T-cell (primary cell): ENCODE results near the gene ABLIM1. TPM values are rescaled to one million over a fixed set of nuclear protein-coding genes. Genes with fewer than 3 reads are reported as not detected.

ENCODE experiments used
- ATAC-seq, 4 experiments: fragments of 200-7000 bp in 3 of 4; fragments of 150-1000 bp in 1 of 4; cut with Tn5 transposase; replicated peaks in 1 of 4; 1 replicate in 3 of 4; 2 replicates in 1 of 4; pipeline ENCODE4 v1.10.0; 2021; ENCODE audit warnings: moderate library complexity in 3 of 4, mild to moderate bottlenecking in 2 of 4, moderate number of reproducible peaks in 1 of 4
- CTCF ChIA-PET, 2 donors: fragments of 300-600 bp; sonication (Branson Sonifier 250); formaldehyde crosslinking; loops; one replicate each; lab custom pipeline; 2022; ENCODE audit warnings: antibody characterized with exemption in 2 of 2; lab: Charles Lee
- POLR2A ChIA-PET, 2 donors: fragments of 300-600 bp; sonication (Branson Sonifier 250); formaldehyde crosslinking; loops; one replicate each; lab custom pipeline; 2022; ENCODE audit warnings: antibody characterized with exemption in 2 of 2; lab: Charles Lee
- DNase-seq, 35 experiments: peaks; one replicate each; pipeline versions ENCODE4 v3.0.0 to v3.0.0-alpha.2; 2013 to 2023
- H3K27ac ChIP-seq: one replicate; pipeline ENCODE4 v1.5.1; 2013; ENCODE audit warnings: low read length
- H3K27me3 ChIP-seq, 2 experiments: replicated peaks in 1 of 2; 1 replicate in 1 of 2; 2 replicates in 1 of 2; pipeline versions ENCODE4 v1.6.1 to v1.7.0; 2013; ENCODE audit warnings: low read length in 1 of 2, mixed read lengths in 1 of 2; ENCODE audit not compliant: control insufficient read depth in 2 of 2, insufficient read depth in 2 of 2; ENCODE audit errors: extremely low read depth in 1 of 2
- H3K36me3 ChIP-seq, 2 donors: 1 replicate in 1 of 2; 2 replicates in 1 of 2; pipeline versions ENCODE4 v1.6.1 to v1.7.0; 2013; ENCODE audit warnings: low read length in 1 of 2; ENCODE audit not compliant: control insufficient read depth in 2 of 2, insufficient read depth in 1 of 2; ENCODE audit errors: extremely low read depth in 1 of 2
- H3K4me1 ChIP-seq, 2 experiments: 1 replicate in 1 of 2; 2 replicates in 1 of 2; pipeline versions ENCODE4 v1.6.1 to v1.7.0; 2013; ENCODE audit warnings: low read length in 2 of 2, mixed read lengths in 1 of 2; ENCODE audit not compliant: insufficient read depth in 2 of 2, control insufficient read depth in 1 of 2; ENCODE audit errors: extremely low read depth in 1 of 2
- H3K4me3 ChIP-seq, 2 donors: 1 replicate in 1 of 2; 2 replicates in 1 of 2; pipeline versions ENCODE4 v1.5.1 to v1.7.0; 2013; ENCODE audit warnings: mild to moderate bottlenecking in 2 of 2, low read length in 1 of 2, moderate library complexity in 1 of 2; ENCODE audit not compliant: control insufficient read depth in 1 of 2; ENCODE audit errors: extremely low read depth in 1 of 2
- H3K9me3 ChIP-seq: 2 replicates; pipeline ENCODE4 v1.7.0; 2013
- H3K27ac Mint-ChIP-seq, 2 donors: one replicate each; pipeline ENCODE4 v1.8.0; 2020 to 2021; ENCODE audit warnings: mild to moderate bottlenecking in 2 of 2, mixed read lengths in 2 of 2
- H3K27me3 Mint-ChIP-seq, 2 donors: one replicate each; pipeline ENCODE4 v1.8.0; 2021 to 2022; ENCODE audit warnings: mixed read lengths in 2 of 2
- H3K36me3 Mint-ChIP-seq: one replicate; pipeline ENCODE4 v1.8.0; 2021; ENCODE audit warnings: mixed read lengths
- H3K4me1 Mint-ChIP-seq, 3 donors: one replicate each; pipeline ENCODE4 v1.8.0; 2020 to 2022; ENCODE audit warnings: mixed read lengths in 3 of 3, mild to moderate bottlenecking in 1 of 3
- H3K4me3 Mint-ChIP-seq, 3 donors: one replicate each; pipeline ENCODE4 v1.8.0; 2020 to 2022; ENCODE audit warnings: mild to moderate bottlenecking in 3 of 3, mixed read lengths in 3 of 3, moderate library complexity in 3 of 3
- H3K9me3 Mint-ChIP-seq, 3 donors: one replicate each; pipeline ENCODE4 v1.8.0; 2020 to 2022; ENCODE audit warnings: mixed read lengths in 3 of 3
- WGBS: methylation state at CpG from one replicate; pipeline ENCODE4 v1.1.5; 2013; ENCODE audit warnings: missing lambda C conversion rate; ENCODE audit not compliant: insufficient coverage; 5-methylcytosine and 5-hydroxymethylcytosine counted together
- total RNA-seq, 35 experiments: library from RNA in 6 of 35; stranded (reverse) in 6 of 35; fragments of 120-200 nt in 1 of 35; gene quantifications; one replicate each; pipeline versions ENCODE4 v1.2.1 to v1.2.4 and lab custom pipeline; 2013 to 2026

ABLIM1 gene
- total RNA-seq, 5 donors from 2014 or later (not counting 1 experiment from before 2014, with no cell fraction given): 212 to 311 (median 266) TPM

DNA sequence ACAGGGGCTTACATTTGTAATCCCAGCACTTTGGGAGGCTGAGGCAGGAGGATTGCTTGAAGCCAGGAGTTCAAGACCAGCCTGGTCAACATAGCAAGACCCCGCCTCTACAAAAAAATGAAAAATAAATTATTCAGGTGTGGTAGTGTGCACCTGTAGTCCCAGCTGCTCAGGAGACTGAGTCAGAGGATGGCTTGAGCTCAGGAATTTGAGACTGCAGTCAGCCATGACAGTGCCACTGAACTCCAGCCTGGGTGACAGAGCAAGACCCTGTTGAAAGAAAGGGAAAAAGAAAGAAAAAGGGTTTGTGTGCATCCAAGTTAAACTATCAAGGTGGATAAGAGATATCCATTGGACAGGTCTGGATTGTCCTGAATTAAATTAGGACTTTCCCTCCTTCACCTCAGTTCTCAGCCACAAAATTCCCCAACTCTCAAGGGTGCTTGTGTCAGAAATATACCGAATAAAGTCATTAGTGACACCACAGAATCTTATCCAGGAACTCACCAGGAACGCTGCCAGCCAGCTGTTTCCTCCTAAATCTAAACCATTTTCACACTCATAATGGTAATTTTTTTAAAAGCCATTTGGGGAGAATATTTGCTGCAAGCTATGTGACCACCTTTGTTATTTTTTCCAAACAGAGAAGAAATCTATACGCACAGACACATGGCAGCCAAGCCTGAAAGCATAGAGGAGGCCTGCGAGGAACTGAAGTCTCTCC, 265.8 kb downstream of the ABLIM1 start:
- Mint-ChIP-seq H3K27me3 (peaks cover 12 to 47% of the 10 kb centered on the region in 2 donors), H3K27ac (no peak overlapping the region), H3K4me1 (peaks cover 0 to 4% (median 0%) of the 10 kb centered on the region in 3 donors), H3K4me3 (no peak overlapping the region), H3K36me3 (no peaks in the 10 kb centered on the region), H3K9me3 (no peaks in the 10 kb centered on the region)
- Histone ChIP-seq H3K27ac (no peak overlapping the region), H3K9me3 (no peaks in the 10 kb centered on the region), H3K4me1 (no peaks in the 10 kb centered on the region), H3K36me3 (no peaks in the 10 kb centered on the region), H3K4me3 (no peak overlapping the region), H3K27me3 (peaks cover 0 to 40% of the 10 kb centered on the region in 2 experiments)
- CTCF ChIA-PET: no interaction called here
- POLR2A ChIA-PET: interaction anchor here in 1 of 2 donors (0.6 kb wide), 1 partner anchor 282 kb away, joined by 3 read pairs; no protein-coding TSS in a partner anchor
- ATAC-seq (no peak), DNase-seq (no peak)
- WGBS: 56% methylated on average over 2 of the region's 5 CpGs

DNA sequence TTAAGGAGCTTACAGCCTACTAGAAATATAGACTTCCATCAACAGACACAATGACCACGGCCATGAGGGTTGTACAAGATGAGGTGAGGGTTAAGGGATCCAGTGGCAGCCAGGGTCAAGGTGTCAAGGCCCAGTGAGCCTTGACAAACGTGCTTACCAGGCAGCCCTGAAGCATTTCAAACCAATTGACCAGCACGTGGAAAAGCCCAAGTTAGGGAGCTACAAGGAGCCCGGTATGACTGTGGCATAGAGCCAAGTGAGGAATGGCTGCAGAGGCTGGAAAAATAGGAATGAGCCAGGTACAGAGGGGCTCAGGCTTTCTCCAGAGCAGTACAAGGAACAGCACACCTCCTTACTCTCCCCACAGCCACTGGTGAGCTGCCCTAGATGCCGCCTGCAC, 266.5 kb downstream of the ABLIM1 start:
- Mint-ChIP-seq H3K27me3 (peaks cover 12 to 43% of the 10 kb centered on the region in 2 donors), H3K36me3 (no peaks in the 10 kb centered on the region), H3K9me3 (no peaks in the 10 kb centered on the region), H3K4me3 (no peak overlapping the region), H3K27ac (no peak overlapping the region), H3K4me1 (no peaks in the 10 kb centered on the region)
- Histone ChIP-seq H3K27me3 (peaks cover 0 to 40% of the 10 kb centered on the region in 2 experiments), H3K4me1 (no peaks in the 10 kb centered on the region), H3K4me3 (no peak overlapping the region), H3K36me3 (no peaks in the 10 kb centered on the region), H3K9me3 (no peaks in the 10 kb centered on the region), H3K27ac (no peak overlapping the region)
- POLR2A ChIA-PET: interaction anchor here in 1 of 2 donors (0.7 kb wide), 1 partner anchor 9 kb away, joined by 3 read pairs; no protein-coding TSS in a partner anchor
- ATAC-seq (no peak), DNase-seq (no peak)
- CTCF ChIA-PET: no interaction called here
- 56% methylated on average over 2 of the region's 5 CpGs for WGBS

DNA sequence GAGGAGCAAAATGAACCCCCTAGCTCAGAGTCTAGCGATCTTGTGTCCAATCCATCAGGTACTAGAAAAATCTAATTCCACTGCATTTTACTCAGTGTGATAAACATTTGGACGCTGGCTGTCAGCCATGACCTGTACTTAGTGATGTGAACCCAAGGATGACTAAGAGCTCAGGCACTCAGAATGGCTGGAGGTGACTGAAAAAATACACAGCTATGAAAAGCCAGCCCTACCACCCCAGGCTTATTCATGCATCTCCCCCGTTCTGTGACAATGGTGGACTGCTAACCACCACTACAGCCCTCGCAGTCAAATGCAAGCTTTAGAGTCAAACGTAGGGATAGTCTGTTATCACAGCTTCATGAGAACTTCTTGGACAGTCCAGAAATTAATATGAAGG, 268.6 kb downstream of the ABLIM1 start:
- H3K36me3 Mint-ChIP-seq: no peaks in the 10 kb centered on the region
- H3K27ac Mint-ChIP-seq: no peak overlapping the region
- H3K4me1 ChIP-seq: no peaks in the 10 kb centered on the region
- DNase-seq: no peak
- H3K27ac ChIP-seq: no peak overlapping the region
- peaks cover 3 to 24% of the 10 kb centered on the region in 2 donors for H3K27me3 Mint-ChIP-seq
- POLR2A ChIA-PET: no interaction called here
- H3K36me3 ChIP-seq: no peaks in the 10 kb centered on the region
- H3K9me3 Mint-ChIP-seq: no peaks in the 10 kb centered on the region
- no peak for ATAC-seq
- H3K4me1 Mint-ChIP-seq: no peaks in the 10 kb centered on the region
- H3K4me3 Mint-ChIP-seq: no peak overlapping the region
- peaks cover 0 to 39% of the 10 kb centered on the region in 2 experiments for H3K27me3 ChIP-seq
- no peaks in the 10 kb centered on the region for H3K9me3 ChIP-seq
- 60% methylated on average over 1 of the region's 5 CpGs for WGBS
- no peak overlapping the region for H3K4me3 ChIP-seq
- CTCF ChIA-PET: no interaction called here

DNA sequence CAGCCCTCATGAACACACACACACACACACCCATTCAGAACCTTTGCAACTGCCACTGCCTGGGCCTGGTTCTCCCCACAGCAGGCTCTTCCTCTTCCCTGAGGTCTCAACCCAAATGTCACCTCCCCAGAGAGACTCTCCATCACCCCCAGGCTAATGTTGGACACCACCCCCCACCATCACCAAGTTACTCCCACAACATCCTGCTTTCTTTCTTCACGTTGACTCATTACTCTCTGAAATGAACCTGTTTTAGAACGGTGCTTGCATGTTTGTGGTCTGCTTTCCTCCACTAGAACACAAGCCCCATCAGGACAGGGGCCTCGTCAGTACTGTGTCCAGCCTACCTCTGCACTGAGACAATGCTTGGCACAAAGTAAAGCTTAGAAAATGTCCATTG, 269.8 kb downstream of the ABLIM1 start:
- Histone ChIP-seq H3K36me3 (no peaks in the 10 kb centered on the region), H3K27ac (no peak overlapping the region), H3K9me3 (no peaks in the 10 kb centered on the region), H3K4me3 (no peak overlapping the region), H3K27me3 (peaks cover 0 to 29% of the 10 kb centered on the region in 2 experiments), H3K4me1 (no peaks in the 10 kb centered on the region)
- CTCF ChIA-PET: interaction anchor here in 1 of 2 donors (0.5 to 0.9 kb wide), 2 partner anchors 17 to 286 kb away, joined by 5 to 6 read pairs; no protein-coding TSS in a partner anchor
- Mint-ChIP-seq H3K36me3 (no peaks in the 10 kb centered on the region), H3K9me3 (no peaks in the 10 kb centered on the region), H3K4me1 (no peaks in the 10 kb centered on the region), H3K27me3 (peaks cover 0 to 14% of the 10 kb centered on the region in 2 donors), H3K27ac (no peak overlapping the region), H3K4me3 (no peak overlapping the region)
- 20% methylated on average over 1 of the region's 3 CpGs for WGBS
- ATAC-seq: no peak
- DNase-seq: no peak
- POLR2A ChIA-PET: no interaction called here

DNA sequence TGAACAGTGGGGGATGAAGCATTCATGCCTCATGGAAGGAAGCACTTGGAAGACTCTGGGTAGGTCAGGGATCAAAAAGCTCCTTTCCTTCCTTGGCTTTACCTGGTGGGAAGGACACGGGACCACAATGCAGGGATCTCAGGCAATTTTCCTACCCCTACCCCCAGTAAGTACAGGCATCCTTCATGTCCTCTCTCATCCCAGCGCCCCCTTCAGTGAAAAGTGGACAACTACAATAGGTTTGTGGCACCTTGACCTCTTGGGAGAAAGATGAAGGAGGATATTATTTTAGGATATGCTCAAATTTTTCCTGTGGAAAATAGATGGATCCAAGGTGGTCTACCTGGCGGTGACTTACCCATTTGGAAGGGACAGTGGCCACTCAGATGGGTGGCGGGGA, 270.3 kb downstream of the ABLIM1 start:
- POLR2A ChIA-PET: no interaction called here
- Mint-ChIP-seq H3K4me3 (no peak overlapping the region), H3K4me1 (no peaks in the 10 kb centered on the region)

DNA sequence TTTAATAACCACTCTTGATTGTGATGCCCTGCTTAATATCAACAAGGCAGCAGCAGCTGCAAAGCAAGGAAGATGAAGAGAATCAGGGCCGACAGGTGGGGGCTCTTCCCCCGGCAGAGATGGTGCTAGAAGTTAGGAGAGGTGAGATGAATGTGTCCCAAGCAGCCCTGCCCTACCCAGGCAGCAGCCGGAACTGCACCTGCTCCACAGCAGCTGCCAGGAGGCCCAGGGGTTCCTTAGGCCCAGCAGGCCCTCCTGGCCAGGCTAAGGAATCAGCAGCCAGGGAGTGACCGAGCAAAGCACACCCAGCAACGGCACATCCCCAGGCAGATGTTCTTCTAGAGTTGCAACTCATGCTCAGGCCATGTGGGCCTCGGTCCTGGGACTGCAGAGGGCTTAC, 271.6 kb downstream of the ABLIM1 start:
- Histone ChIP-seq H3K36me3 (no peaks in the 10 kb centered on the region), H3K27ac (no peak overlapping the region), H3K9me3 (no peaks in the 10 kb centered on the region), H3K4me3 (no peak overlapping the region), H3K4me1 (no peaks in the 10 kb centered on the region), H3K27me3 (peaks cover 0 to 20% of the 10 kb centered on the region in 2 experiments)
- H3K4me1 Mint-ChIP-seq: no peaks in the 10 kb centered on the region
- no peak for DNase-seq
- no peaks in the 10 kb centered on the region for H3K9me3 Mint-ChIP-seq
- peaks cover 0 to 11% of the 10 kb centered on the region in 2 donors for H3K27me3 Mint-ChIP-seq
- POLR2A ChIA-PET: interaction anchor here in 1 of 2 donors (0.7 kb wide), 1 partner anchor 309 kb away, joined by 4 read pairs; no protein-coding TSS in a partner anchor
- CTCF ChIA-PET: no interaction called here
- no peak for ATAC-seq
- no peak overlapping the region for H3K4me3 Mint-ChIP-seq
- no peaks in the 10 kb centered on the region for H3K36me3 Mint-ChIP-seq
- 78% methylated on average over 3 of the region's 6 CpGs for WGBS
- H3K27ac Mint-ChIP-seq: no peak overlapping the region

More for the DNA sequence above, 270.3 kb downstream of the ABLIM1 start:
- no peaks in the 10 kb centered on the region for H3K36me3 Mint-ChIP-seq
- no peaks in the 10 kb centered on the region for H3K9me3 Mint-ChIP-seq
- CTCF ChIA-PET: interaction anchor here in 1 of 2 donors (0.9 kb wide), 1 partner anchor 17 kb away, joined by 5 read pairs; no protein-coding TSS in a partner anchor
- DNase-seq (no peak), ATAC-seq (no peak)
- no peaks in the 10 kb centered on the region for H3K4me1 ChIP-seq
- no peak overlapping the region for H3K27ac ChIP-seq
- 85% methylated on average over 2 of the region's 4 CpGs for WGBS
- no peaks in the 10 kb centered on the region for H3K9me3 ChIP-seq
- peaks cover 0 to 24% of the 10 kb centered on the region in 2 experiments for H3K27me3 ChIP-seq
- no peaks in the 10 kb centered on the region for H3K36me3 ChIP-seq
- no peak overlapping the region for H3K27ac Mint-ChIP-seq
- peaks cover 0 to 15% of the 10 kb centered on the region in 2 donors for H3K27me3 Mint-ChIP-seq
- H3K4me3 ChIP-seq: no peak overlapping the region
